SU-DHL-6 (cell line): ENCODE measurements around the gene ASCL2.

ENCODE experiments used
- CTCF ChIP-seq: fragments of 200-600 bp; sonication (generic); IDR thresholded peaks from one replicate; pipeline ENCODE4 v1.5.1; 2017; ENCODE audit warnings: antibody characterized with exemption, mild to moderate bottlenecking, low read length, moderate library complexity; ENCODE audit not compliant: insufficient read depth, poor library complexity, severe bottlenecking
- EZH2phosphoT487 ChIP-seq: fragments of 200-600 bp; sonication (generic), shearing (Covaris generic); conservative IDR thresholded peaks from 2 replicates; pipeline ENCODE4 v1.6.1; 2018; ENCODE audit warnings: mild to moderate bottlenecking, antibody characterized with exemption, low read length, moderate library complexity, mixed read lengths

GRCh38 chr11:2267306-2267850 lies 3.0 kb downstream of the ASCL2 start:
- TF ChIP-seq CTCF (no peak), EZH2phosphoT487 (no peak)
